ENCODE measurements around the gene CLDN16.

CLDN16 gene

GRCh38 chr3:190387578-190388213, at the start of gene CLDN16:
Gene CLDN16 (plus strand): TSS chr3:190388163. CDS start chr3:190388330, 167 bp downstream.
- DNase-seq (ENCODE audit: low read depth): no peak

- no peak for DNase-seq (ENCODE audit: low read depth)
Measured at GRCh38 chr3:190338717-190339116, 49.2 kb upstream of the CLDN16 start.

- DNase-seq (ENCODE audit: low read depth): no peak
Measured at GRCh38 chr3:190339130-190339529, 48.8 kb upstream of the CLDN16 start.

- DNase-seq (ENCODE audit: low read depth): no peak
Measured at GRCh38 chr3:190340071-190340470, 47.9 kb upstream of the CLDN16 start.

- DNase-seq (ENCODE audit: low read depth): no peak
Measured at GRCh38 chr3:190345027-190345821, 42.7 kb upstream of the CLDN16 start.

- DNase-seq (ENCODE audit: low read depth): no peak
Measured at GRCh38 chr3:190345878-190346277, 42.1 kb upstream of the CLDN16 start.

GRCh38 chr3:190346541-190346940, 41.4 kb upstream of the CLDN16 start:
- no peak for DNase-seq (ENCODE audit: low read depth)

- DNase-seq (ENCODE audit: low read depth): no peak
Measured at GRCh38 chr3:190352861-190353457, 35.0 kb upstream of the CLDN16 start.

GRCh38 chr3:190356246-190356645, 31.7 kb upstream of the CLDN16 start:
- DNase-seq (ENCODE audit: low read depth): no peak

GRCh38 chr3:190357468-190357867, 30.5 kb upstream of the CLDN16 start:
- DNase-seq (ENCODE audit: low read depth): no peak

- no peak for DNase-seq (ENCODE audit: low read depth)
Measured at GRCh38 chr3:190359813-190360212, 28.1 kb upstream of the CLDN16 start.

- no peak for DNase-seq (ENCODE audit: low read depth)
Measured at GRCh38 chr3:190360228-190360627, 27.7 kb upstream of the CLDN16 start.

- no peak for DNase-seq (ENCODE audit: low read depth)
Measured at GRCh38 chr3:190361791-190362190, 26.2 kb upstream of the CLDN16 start.

GRCh38 chr3:190362258-190362657, 25.7 kb upstream of the CLDN16 start:
- no peak for DNase-seq (ENCODE audit: low read depth)

- DNase-seq (ENCODE audit: low read depth): no peak
Measured at GRCh38 chr3:190366133-190366532, 21.8 kb upstream of the CLDN16 start.

- no peak for DNase-seq (ENCODE audit: low read depth)
Measured at GRCh38 chr3:190368881-190369280, 19.1 kb upstream of the CLDN16 start.

- DNase-seq (ENCODE audit: low read depth): no peak
Measured at GRCh38 chr3:190369668-190370295, 18.2 kb upstream of the CLDN16 start.

GRCh38 chr3:190370369-190370768, 17.6 kb upstream of the CLDN16 start:
- no peak for DNase-seq (ENCODE audit: low read depth)

GRCh38 chr3:190371152-190371551, 16.8 kb upstream of the CLDN16 start:
- no peak for DNase-seq (ENCODE audit: low read depth)

- DNase-seq (ENCODE audit: low read depth): no peak
Measured at GRCh38 chr3:190375246-190375645, 12.7 kb upstream of the CLDN16 start.

GRCh38 chr3:190375671-190376070, 12.3 kb upstream of the CLDN16 start:
- DNase-seq (ENCODE audit: low read depth): no peak

GRCh38 chr3:190378240-190378891, 9.6 kb upstream of the CLDN16 start:
- DNase-seq (ENCODE audit: low read depth): no peak
